Mucosa of stomach (tissue), 1 donor: ENCODE results near the gene ENTR1.

Source experiments
- H3K27me3 ChIP-seq: one replicate; pipeline ENCODE4 v1.7.0; 2013; ENCODE audit warnings: mild to moderate bottlenecking, low read length; ENCODE audit not compliant: control insufficient read depth, insufficient read depth
- H3K36me3 ChIP-seq: one replicate; pipeline ENCODE4 v1.7.0; 2013; ENCODE audit warnings: low read length; ENCODE audit not compliant: control insufficient read depth, insufficient read depth
- H3K4me1 ChIP-seq: one replicate; pipeline ENCODE4 v1.7.0; 2013; ENCODE audit warnings: mild to moderate bottlenecking, low read length; ENCODE audit not compliant: control insufficient read depth, insufficient read depth
- H3K4me3 ChIP-seq: one replicate; pipeline ENCODE4 v1.7.0; 2013; ENCODE audit warnings: low read length
- H3K9ac ChIP-seq: one replicate; pipeline ENCODE4 v1.7.0; 2013; ENCODE audit warnings: mild to moderate bottlenecking, low read length, moderate library complexity
- H3K9me3 ChIP-seq: one replicate; pipeline ENCODE4 v1.7.0; 2013; ENCODE audit warnings: mild to moderate bottlenecking, low read length, moderate library complexity; ENCODE audit not compliant: control insufficient read depth
- donor health status: Pancreatic carcinoma.

Gene ENTR1

DNA sequence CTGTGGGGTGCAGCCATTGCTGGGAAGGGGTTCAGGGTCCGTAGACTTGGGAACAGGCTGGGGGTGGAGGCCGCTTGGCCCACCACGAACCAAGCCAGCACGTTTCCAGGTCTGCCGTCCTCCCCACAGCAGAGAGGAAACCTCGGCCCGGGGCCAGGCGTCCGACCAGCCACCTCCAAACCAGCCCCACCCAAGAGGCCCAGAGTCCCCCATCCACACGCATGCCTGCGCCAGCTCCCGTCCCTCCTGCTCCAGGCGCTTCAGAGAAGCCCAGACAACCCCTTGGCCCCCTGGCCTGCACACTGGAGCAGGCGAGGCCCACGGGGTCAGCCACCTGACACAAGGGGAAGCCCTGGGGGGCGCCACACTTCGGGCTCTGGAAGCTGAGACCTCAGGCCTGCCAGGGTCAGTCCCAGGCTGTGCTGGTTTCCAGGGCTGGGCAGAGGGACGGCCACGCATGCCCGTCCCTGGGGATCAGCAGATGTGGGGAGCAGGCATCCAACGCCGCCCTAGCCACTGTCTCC lies 53.1 kb downstream of the ENTR1 start:
- no peaks in the 10 kb centered on the region for H3K27me3 ChIP-seq
- H3K4me3 ChIP-seq, result no peak overlapping the region
- no peaks in the 10 kb centered on the region for H3K9me3 ChIP-seq
- no peaks in the 10 kb centered on the region for H3K36me3 ChIP-seq
- peaks cover 13% of the 10 kb centered on the region for H3K4me1 ChIP-seq
- no peak overlapping the region for H3K9ac ChIP-seq

DNA sequence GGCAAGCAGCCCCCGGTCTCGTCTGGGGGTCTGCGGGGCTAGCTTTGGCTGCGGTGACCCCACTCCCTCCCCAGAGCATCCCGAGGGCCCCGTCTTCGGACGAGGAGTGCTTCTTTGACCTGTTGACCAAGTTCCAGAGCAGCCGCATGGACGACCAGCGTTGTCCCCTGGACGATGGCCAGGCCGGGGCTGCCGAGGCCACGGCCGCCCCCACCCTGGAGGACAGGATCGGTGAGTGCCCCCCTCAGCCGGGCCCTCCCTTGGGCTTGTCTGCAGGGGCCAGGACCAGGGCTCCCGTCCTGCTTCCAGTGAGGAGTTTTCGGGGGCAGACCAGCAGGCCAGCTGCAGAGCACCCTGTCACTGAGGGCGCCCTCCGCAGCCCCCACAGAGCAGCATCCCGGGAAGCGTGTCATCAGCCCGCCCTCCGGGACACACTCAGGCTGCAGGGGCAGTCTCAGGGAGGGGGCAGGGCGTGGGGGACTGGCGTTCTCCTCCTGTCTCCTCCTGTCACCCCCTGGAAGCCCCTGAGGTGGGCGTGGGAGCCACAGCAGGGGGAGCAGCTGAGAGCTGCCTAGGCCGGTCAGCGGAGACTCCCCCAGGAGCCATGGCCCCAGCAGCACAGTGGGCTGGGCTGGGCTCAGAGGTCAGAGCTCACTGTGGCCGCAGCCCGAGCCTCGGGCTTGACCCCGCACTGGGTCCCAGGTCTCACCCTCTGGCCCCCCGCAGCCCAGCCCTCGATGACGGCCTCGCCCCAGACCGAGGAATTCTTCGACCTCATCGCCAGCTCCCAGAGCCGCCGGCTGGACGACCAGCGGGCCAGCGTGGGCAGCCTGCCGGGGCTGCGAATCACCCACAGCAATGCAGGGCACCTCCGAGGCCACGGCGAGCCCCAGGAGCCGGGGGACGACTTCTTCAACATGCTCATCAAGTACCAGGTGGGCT lies 54.5 kb downstream of the ENTR1 start:
- peaks cover 9% of the 10 kb centered on the region for H3K4me1 ChIP-seq
- H3K9me3 ChIP-seq, result no peaks in the 10 kb centered on the region
- no peaks in the 10 kb centered on the region for H3K27me3 ChIP-seq
- no peak overlapping the region for H3K4me3 ChIP-seq
- H3K9ac ChIP-seq, result no peak overlapping the region
- H3K36me3 ChIP-seq, result no peaks in the 10 kb centered on the region

DNA sequence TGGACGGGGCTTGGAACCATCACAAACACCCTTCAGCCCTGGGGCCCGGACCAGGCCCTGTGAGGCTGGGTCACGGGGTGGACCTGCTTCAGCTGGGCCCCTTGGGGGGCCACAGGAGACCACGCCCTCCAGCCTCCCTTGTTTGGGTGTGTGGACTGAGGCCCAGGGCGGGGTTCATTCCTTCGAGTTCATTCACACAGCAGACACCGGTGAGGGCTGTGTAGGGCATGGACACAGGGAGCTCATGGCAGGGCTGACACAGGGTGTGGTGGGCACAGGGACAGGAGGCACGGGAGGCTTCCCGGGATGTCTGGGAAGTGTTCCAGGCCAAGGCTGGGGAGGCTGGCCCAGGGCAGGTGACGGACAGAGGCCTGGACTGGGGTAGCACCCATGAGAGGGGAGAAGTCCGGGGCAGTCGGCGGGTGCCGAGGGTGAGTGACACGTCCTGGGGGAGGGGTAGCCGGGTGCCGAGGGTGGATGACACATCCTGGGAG lies 55.8 kb downstream of the ENTR1 start:
- no peaks in the 10 kb centered on the region for H3K9me3 ChIP-seq
- no peak overlapping the region for H3K9ac ChIP-seq
- no peaks in the 10 kb centered on the region for H3K36me3 ChIP-seq
- no peak overlapping the region for H3K4me3 ChIP-seq
- peaks cover 9% of the 10 kb centered on the region for H3K4me1 ChIP-seq
- no peaks in the 10 kb centered on the region for H3K27me3 ChIP-seq

- no peak overlapping the region for H3K9ac ChIP-seq
- no peaks in the 10 kb centered on the region for H3K27me3 ChIP-seq
- no peak overlapping the region for H3K4me3 ChIP-seq
- no peaks in the 10 kb centered on the region for H3K9me3 ChIP-seq
- no peaks in the 10 kb centered on the region for H3K36me3 ChIP-seq
- peaks cover 9% of the 10 kb centered on the region for H3K4me1 ChIP-seq
Measured at GRCh38 chr9:136353757-136354488, 56.5 kb downstream of the ENTR1 start.

DNA sequence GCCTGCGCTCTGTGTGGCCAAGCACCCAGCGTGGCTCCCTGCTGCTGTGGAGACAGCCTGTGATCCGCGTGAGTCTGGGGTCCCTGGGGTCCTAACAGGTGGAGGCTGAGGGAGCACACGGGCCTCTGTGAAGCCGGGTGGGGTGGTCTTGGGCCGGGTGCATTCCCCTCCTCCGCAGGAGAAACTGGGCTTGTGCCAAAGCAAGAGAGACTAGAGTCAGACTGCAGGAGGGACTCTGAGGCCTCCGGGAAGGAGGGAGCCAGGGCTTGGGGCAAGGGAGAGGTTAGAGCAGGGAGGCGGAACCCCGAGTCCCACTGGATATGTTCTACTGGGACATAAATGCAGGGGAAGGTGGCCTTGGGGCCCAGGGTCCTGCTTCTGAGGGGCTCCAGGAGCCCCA lies 57.3 kb downstream of the ENTR1 start:
- Histone ChIP-seq H3K36me3 (no peaks in the 10 kb centered on the region), H3K27me3 (no peaks in the 10 kb centered on the region), H3K9ac (no peak overlapping the region), H3K9me3 (no peaks in the 10 kb centered on the region), H3K4me1 (peaks cover 9% of the 10 kb centered on the region), H3K4me3 (no peak overlapping the region)

DNA sequence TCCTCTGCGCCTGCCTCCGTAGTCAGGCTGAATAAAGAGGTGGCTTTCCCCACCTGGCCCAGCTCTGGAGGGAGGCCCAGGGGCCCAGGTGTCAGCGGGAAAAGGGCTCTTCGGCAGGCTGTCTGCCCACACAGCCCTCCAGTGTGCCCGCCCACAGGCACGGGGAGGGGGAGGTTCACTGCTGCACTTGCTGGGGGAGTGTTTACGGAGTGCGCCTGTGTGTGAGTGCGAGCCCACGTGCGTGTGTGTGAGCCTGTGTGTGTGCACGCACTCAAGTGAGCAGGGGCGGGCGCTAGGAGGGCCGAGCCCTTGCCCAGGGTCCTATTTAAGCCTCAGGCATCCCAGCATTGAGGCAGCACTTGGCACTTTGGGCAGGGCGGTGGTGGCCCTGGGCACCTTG lies 57.7 kb downstream of the ENTR1 start:
- no peak overlapping the region for H3K4me3 ChIP-seq
- H3K9ac ChIP-seq, result no peak overlapping the region
- H3K27me3 ChIP-seq, result no peaks in the 10 kb centered on the region
- no peaks in the 10 kb centered on the region for H3K9me3 ChIP-seq
- H3K4me1 ChIP-seq, result peaks cover 9% of the 10 kb centered on the region
- no peaks in the 10 kb centered on the region for H3K36me3 ChIP-seq
